Midbrain (tissue), 1 donor: ENCODE data around the gene MUS81.
A peak's percentile ranks its signal among the peaks of the same experiment; 100 is the strongest.
"Not testable (repeated sequence)": the region's sequence is repeated elsewhere in the genome, so short reads cannot be mapped to it uniquely, and the experiment has no call there.

Experiments used
- DNase-seq: peaks from one replicate; lab custom pipeline; 2025; lab: John Stamatoyannopoulos, UW

Gene MUS81

GRCh38 chr11:65847746-65848145 is 12.5 kb upstream of the MUS81 start:
- DNase-seq: no peak

- not testable (repeated sequence) for DNase-seq
These were observed 11.5 kb upstream of the MUS81 start for GRCh38 chr11:65848693-65849092.

- DNase-seq: no peak
These were observed 10.9 kb upstream of the MUS81 start for GRCh38 chr11:65849366-65849765.

- DNase-seq: no peak
These were observed 10.4 kb upstream of the MUS81 start for GRCh38 chr11:65849771-65850216.

- no peak for DNase-seq
These were observed 9.8 kb upstream of the MUS81 start for GRCh38 chr11:65850217-65851082.

- DNase-seq: no peak
These were observed 9.1 kb upstream of the MUS81 start for GRCh38 chr11:65851083-65851579.

- DNase-seq: no peak
These were observed 8.3 kb upstream of the MUS81 start for GRCh38 chr11:65851811-65852507.

- DNase-seq: no peak
These were observed 7.6 kb upstream of the MUS81 start for GRCh38 chr11:65852508-65853245.

GRCh38 chr11:65853246-65853979 is 6.8 kb upstream of the MUS81 start:
- DNase-seq: no peak

- DNase-seq: no peak
These were observed 6.1 kb upstream of the MUS81 start for GRCh38 chr11:65854161-65854592.

- no peak for DNase-seq
These were observed 5.1 kb upstream of the MUS81 start for GRCh38 chr11:65854852-65855837.

GRCh38 chr11:65855927-65856363 is 4.3 kb upstream of the MUS81 start:
- DNase-seq: no peak

- DNase-seq: peak; percentile 72
These were observed 3.3 kb upstream of the MUS81 start for GRCh38 chr11:65856689-65857499.

- no peak for DNase-seq
These were observed 2.8 kb upstream of the MUS81 start for GRCh38 chr11:65857500-65857852.

- peak; percentile 98 for DNase-seq
These were observed 2.2 kb upstream of the MUS81 start, which contains the start of gene CFL1 for GRCh38 chr11:65857853-65858680. Gene CFL1, minus strand, starts transcription at chr11:65858180. Its CDS starts 81 bp downstream, at chr11:65858099.

GRCh38 chr11:65858681-65859087 is 1.5 kb upstream of the MUS81 start:
- no peak for DNase-seq

GRCh38 chr11:65859095-65859811 is 980 bp upstream of the MUS81 start:
- DNase-seq: peak; percentile 92

- peak; percentile 69 for DNase-seq
These were observed 388 bp upstream of the MUS81 start for GRCh38 chr11:65859812-65860277.
